Nucleus accumbens (tissue), 56 donors: ENCODE results near the gene MTCL1.

Source experiments
- DNase-seq, 56 donors: peaks; one replicate each; lab custom pipeline; 2025; lab: John Stamatoyannopoulos, UW

Gene MTCL1

DNA sequence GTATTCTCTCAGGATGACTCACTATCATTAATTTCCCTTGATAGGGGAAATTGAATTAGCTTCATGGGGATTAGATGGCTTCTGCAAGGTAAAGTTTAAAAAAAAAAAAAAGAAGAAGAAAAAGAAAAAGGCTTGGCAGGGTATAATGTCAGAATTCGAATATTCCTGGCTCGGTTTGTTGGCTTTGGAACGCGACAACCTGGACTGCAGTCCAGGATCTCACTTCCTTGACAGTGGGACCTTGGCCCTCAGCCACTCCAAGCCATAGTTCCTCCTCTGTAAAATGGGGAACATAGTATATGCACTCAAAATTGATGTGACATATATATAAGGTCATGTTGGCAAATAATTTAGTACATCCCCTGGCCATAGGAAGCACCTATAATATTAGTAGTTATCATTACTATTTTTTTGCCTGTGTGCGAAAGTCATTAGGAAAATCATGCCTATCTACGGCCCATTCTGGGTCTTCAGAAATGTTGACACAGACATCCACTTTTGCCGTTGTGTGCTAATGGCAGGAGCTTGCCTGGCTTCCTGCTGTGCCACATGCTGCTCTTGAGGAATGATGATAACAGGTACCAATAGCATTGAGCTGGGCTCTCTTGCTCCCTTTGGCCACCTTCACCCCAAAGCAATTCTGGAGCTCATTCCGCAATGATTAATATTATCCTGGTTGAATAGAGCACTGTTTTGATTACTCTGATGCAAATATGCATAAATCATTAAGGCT lies 97.9 kb downstream of the MTCL1 start:
- no peak for DNase-seq

DNA sequence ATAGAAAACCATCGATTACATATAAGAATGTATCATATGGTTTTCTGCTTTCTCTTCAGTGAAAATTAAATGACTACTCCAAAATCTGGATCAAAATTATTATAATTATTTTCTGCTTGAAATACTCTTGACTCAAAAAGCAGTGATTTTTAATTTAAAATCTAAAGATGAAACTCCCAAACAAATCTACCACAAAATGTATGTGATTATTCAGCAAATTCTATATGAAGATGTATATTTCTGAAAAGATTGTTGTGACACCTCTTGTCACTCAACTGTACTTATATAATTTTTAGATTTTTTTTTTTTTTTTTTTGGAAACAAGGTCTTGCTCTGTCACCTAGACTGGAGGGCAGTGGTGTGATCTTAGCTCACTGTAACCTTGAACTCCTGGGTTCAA lies 98.6 kb downstream of the MTCL1 start:
- DNase-seq: no peak

DNA sequence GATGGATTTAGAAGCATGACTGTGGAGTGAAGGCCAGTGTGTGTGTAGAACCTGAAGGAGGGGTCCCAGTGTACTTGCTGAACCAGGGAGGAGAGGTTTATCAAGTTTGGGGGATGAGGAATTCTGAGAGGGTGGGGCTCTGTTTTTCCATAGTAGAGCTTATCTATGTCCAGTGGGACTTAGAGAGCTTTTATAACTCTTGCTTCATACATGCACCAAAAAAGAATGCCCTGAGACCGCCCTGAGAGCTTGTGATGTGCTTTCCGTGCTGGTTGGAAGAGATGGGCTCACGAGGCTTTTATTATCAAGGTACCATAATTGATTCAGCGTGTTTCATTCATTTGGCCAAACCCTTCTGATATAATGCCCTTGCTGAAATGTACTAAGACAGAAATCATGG lies 100.2 kb downstream of the MTCL1 start:
- no peak for DNase-seq

DNA sequence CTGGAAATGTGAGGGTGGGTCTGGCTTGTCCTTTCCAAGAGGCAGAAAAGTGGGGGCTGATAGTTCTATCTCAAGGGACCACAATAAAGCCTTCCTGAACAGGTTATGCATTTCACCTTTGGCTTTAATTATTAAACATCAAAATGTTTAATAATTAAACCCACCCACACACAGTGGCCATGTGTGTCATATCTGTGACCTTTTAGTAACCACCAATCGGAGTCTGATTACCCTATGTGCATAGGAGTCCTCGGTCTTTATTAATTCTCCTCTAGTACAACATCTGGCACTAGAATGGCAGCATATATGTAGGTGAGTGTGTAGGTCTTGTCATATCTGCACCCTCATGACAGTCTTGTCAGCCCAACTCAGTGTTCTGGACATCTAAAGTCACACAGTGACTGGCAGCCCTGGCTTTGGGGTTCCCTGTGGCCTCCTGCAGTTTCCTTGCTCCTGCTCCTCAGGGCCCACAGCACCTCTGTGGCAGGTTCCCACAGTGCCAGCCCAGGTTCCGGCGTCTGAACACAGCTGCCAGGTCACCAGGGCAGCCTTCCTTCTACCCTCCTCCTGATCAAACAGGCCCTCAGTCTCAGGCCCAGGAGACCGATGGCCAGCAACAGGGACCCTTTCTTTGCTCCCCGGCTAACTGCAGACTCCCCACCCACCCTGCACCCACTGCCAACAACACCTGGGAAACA lies 100.9 kb downstream of the MTCL1 start:
- DNase-seq: no peak

DNA sequence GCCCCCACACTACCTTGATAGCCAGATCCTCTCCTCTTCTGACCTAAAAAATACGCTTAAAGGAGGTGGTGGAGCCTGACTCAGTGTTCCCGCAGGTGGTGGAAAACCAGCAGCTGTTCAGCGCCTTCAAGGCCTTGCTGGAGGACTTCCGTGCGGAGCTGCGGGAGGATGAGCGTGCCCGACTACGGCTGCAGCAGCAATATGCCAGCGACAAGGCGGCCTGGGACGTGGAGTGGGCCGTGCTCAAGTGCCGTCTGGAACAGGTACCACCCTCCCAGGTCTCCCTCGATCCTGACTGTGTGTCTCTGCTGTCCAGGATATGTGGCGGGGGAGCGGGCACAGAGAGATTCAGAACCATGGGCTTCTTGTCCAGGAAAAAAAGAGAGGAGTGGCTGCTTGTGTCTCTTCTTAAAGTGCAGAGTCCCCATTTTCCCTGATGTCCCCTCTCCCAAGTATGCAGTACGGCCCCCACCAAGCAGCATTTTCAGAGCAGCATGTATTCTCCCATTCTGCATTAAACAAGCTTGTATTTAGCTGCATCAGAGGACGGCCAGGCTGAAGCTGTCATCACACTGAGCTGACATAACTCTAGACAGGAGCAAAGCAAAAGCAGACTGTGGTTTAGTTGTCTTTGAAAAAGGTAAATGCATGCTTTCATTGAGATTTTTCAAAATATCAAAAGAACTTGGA lies 101.6 kb downstream of the MTCL1 start:
- no peak for DNase-seq

DNA sequence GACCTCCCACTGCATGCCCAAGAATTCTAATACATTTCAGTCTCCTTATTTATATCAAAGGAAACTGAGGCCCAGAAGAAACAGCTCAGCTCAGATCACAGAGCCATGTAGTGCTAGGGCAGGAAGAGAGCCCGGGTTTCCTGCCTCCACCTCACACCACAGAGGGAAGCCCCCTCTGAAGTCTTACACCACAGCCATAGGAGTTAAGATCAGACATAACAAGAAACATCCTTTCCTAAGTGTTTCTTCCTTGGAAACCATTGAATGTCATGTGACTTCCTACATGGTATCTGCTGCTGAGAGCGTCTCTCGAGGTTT lies 102.1 kb downstream of the MTCL1 start:
- no peak for DNase-seq

DNA sequence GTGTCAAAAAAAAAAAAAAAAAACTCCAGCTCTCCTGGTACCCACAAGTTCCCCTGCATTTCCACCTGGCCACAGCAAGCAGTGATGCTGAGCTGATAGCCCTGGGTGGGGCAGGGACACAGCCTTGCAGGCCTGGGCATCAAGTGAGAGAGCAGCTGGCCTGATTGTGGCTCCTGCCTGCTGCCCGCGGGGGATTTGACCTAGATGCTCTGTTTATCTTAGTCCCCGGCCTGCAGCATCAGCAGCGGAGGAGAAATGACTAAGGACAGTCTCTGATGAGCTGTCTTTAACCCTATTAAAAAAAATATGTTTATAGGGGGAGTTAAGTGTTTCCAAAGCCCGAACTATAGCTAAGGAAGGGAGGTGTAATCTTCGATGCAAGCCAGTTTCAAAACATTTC lies 102.6 kb downstream of the MTCL1 start:
- DNase-seq: no peak

DNA sequence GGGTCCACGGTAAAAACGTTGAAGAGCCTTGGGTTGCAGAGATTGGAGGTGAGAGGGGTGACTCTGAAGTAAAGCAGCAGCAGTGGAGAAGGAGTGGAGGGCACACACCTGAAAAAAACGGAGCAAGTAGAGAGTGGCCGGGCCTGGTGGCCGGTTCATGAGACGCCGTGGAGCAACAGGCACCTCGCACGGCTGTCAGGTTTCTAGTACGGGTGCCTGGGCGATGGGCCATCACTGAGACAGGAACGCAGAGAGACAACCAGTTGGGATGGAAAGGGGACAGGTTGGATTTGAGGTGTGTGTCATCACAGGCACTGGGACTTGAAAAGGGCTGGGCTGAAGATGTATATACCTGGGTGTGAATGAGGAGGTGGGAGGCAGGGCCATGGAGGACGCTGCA lies 104.2 kb downstream of the MTCL1 start:
- no peak for DNase-seq

DNA sequence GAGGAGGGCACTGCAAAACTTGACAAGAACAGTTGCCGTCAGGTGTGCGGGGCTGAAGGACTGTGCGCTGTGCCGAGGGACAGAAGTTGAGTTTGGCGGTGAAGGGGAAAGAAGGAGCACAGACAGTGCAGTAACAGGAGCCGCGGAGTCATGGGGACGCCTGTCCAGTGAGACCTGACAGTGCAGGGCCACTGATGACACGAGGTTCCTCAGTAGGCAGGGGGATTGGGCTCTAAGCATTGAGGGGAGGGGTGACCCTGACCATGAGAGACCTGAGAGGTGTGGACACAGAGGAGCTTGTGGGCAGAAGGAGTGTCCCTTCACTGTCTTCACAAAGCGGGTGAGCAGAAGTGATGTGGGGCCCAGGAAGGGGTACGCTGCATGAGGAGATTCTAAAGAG lies 104.8 kb downstream of the MTCL1 start:
- no peak for DNase-seq

DNA sequence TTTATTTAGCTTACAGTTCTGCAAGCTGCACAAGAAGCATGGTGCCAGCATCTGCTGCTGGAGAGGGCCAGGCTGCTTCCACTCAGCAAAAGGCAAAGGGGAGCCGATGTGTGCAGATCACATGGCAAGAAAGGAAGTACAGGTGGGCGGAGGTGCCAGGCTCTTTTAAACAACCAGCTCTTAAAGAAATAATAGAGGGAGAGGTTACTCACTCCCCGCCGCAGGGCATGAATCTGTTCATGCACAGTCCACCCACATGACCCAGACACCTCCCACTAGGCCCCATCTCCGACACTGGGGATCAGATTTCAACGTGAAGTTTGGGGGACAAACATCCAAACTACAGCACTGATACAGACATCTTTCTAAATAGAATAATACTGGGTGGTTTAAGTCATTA lies 105.8 kb downstream of the MTCL1 start:
- no peak for DNase-seq

DNA sequence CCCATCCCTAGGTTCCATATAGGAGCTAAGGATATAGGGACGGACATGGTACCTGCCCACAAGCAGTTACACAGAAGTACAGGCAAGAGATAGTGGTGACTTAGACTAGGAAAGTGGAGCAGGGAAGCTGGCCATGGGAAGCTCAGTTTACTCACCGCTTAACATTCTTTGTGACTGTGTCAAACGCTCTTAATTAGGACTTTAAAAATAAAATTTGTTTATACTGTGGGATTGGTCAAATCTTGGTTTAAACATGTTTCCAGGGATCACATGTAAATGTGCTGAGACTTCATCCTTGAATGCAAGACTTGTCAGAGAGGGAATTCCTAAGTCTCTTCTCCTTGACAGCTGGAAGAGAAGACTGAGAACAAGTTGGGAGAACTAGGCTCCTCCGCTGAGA lies 107.3 kb downstream of the MTCL1 start:
- DNase-seq: no peak

DNA sequence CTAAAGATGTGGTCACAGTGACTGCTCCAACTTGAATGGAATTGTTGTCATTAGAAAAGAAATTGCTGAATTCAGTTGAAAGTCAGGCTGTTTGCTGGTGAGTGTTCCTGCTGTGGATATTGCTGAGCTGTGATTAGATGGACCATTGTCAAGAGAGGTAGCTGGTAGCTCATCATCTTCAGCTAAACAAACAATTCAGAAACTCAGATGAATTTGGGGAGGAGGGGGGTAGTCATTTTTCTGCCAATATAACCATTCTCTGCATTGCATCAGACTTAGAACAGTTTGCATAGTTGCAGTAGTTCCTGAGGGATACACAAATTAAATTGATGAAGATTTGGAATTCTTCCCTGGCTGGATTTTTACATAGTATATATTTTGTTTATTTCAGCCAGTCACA lies 108.3 kb downstream of the MTCL1 start:
- DNase-seq: no peak

DNA sequence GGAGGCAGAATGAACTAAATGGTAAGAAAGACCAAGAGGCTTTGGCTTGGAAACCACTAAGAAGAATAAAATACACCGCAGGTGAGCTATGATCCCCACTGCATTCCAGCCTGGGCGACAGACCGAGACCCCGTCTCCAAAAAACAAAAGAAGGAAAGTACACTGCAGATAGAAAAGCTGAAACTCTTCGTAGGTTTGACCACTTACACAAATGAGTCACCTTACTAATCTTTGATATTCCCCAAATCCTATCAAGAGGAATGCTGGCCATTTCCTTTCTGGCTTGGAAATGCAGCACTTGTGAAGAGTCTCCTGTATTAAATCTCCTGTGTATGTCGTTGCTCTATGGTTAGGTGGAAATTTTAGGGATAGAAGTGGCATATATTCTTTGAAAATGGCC lies 108.8 kb downstream of the MTCL1 start:
- no peak for DNase-seq

DNA sequence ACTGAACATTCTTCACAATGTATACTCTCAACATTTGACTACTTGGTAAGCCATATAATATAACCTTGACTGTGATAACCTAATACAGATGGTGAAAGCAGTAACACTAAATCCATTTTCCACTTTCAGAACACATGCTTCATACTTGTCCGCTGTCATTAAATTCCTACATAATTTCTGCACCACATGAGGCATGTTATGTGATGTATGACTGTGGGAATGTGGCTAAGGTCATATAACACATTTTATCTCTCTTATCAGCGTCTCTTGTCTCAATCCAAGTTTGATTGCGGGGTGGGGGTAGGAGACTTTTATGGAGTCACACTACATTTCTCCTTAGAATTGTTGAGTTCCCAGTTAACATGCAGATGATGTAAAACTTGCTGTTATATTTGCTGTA lies 110.9 kb downstream of the MTCL1 start:
- no peak for DNase-seq

DNA sequence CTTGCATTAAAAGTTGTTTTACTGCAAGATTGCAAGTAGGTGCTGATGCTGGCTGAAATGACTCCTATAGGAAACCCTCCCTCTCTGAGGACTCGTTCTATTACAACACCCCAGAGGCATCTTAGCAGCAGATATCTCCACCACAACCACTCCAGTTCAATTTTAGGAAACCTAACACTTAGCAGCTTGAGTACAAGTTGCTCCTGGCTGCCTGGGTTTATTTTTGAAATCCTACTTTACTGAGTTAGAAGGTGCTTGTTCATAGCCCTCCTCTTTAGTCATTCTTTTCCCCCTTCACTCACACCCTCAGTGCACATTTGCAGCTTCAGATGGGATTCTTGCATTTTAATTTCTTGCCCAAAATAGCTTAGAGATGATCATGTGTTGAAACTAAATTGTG lies 111.5 kb downstream of the MTCL1 start:
- peak in 6 of 56 donors; percentile 10 to 48 (median 23) for DNase-seq

DNA sequence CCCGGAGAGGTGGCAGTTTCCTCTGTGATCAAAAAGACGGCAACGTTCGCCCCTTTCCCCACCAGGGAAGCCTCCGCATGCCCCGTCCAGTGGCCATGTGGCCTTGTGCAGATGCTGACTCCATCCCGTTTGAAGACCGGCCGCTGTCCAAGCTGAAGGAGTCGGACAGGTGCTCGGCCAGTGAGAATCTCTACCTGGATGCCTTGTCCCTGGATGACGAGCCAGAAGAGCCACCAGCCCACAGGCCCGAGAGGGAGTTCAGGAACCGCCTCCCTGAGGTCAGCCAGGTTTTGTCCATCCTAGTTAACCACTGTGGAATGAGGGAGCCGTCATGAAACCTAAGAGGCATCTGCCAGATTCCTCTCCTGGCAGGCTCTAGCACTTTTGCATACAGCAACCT lies 113.6 kb downstream of the MTCL1 start:
- no peak for DNase-seq

DNA sequence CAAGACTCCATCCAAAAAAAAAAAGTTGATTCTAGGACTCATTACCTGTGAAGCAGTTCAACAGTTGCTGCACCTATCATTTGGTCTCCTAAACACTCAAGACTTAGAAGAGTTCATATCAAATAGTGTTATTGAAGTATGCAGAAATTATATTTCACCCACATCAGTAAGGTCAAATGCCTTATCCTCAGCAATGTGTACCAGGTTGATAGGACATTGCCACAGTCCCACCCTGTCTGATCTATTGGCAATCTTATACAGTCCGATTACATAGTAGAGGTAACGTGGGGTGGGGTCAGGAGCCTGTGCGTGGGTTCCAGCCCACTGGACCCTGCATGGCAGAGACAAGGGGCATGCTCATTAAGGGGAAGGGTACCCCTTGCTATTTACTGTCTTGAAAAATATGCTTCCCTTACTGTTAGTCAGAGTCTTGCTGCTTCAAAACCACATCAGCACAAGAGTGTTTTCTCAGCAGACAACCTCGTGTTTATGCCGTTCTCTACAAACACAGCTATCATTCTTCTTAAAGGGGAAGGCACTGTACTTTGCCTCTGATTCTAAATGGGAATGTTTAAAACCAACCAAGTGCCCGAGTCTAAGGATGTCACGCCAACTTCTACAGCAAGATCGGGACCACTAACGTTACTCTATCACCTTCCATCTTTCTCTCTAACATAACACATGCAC lies 115.2 kb downstream of the MTCL1 start:
- DNase-seq: no peak

DNA sequence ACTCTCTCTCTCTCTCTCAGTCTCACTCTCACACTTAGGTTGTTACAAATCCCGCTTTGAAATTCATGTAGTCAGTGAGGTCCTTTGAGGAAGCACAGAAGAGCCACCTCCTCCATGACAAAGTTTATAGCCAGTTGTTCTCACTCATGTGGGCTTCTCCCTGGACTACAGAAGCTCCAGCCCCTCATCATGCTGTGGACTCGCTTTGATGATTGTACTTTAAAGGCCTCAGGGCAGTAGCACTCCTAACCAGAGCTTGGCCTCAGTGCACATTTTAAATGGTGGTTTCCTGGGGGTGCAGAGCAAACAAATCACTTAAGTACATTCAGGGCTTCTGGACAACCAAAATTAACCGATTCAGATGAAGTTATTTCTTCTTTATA lies 115.7 kb downstream of the MTCL1 start:
- no peak for DNase-seq

DNA sequence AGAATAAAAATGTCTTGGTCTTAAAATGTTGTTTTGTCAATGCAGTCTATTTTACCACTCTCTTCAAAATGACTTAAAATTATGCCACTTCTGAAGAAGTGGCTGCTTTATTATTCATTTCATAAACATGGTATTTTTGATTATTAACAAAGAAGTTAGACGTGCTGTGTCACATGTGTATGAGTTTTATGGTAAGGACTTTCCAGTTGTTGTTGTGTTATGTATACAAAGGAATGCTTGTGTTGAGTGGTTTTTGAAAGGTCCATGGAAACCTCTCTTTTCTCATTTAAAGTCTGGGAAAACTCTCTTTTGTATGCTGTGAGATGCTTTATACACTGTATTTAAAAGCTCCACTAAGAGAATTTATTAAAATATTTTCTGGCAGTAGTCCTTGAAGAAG lies 116.2 kb downstream of the MTCL1 start:
- DNase-seq: no peak

DNA sequence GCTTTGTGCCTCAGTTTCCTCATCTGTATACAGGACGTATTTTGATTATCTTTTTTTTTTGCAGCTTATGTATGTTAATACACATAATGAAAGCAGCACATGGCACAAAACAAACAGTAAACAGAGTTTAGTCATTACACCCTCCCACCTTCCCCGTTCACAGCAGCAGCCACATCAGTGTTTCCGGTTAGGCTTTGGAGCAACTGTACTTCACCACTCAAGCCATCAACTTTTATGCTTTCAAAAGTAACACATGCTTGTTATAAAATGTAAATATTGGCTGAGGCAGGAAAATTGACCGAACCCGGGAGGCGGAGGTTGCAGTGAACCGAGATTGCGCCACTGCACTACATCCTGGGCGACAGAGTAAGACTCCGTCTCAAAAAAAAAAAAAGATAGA lies 117.3 kb downstream of the MTCL1 start:
- DNase-seq: no peak

DNA sequence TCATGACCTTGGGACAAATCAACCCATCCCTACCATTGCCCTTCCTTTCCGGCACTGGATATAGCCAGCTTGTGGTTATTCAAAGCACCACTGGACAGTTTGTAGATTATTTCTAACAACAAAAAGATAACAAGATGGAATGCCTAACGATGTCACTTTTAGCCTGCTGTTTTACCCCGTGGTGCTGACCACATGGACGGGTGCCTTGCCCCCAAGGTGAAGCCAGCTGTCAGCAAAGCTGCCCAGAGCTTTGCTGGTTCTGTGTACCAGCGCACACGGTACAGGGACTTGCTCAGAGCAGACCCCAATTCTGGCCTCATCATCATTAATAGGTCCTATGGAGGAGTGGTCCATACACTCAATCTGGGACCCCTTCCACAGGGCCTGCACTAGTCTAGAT lies 118.2 kb downstream of the MTCL1 start:
- DNase-seq: no peak

DNA sequence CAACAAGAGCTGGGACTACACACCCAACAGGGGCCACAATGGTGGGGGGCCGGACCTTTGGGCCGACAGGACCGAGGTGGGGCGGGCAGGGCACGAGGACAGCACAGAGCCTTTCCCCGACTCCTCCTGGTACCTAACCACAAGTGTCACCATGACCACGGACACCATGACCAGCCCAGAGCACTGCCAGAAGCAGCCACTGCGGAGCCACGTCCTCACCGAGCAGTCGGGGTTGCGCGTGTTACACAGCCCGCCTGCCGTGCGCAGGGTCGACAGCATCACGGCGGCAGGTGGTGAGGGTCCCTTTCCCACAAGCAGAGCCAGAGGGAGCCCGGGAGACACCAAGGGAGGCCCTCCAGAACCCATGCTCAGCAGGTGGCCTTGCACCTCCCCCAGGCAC lies 119.5 kb downstream of the MTCL1 start:
- no peak for DNase-seq
